IPS-15b (cell line): ENCODE data around the gene ZNF148.

ENCODE experiments used
- H3K27me3 ChIP-seq: one replicate; pipeline ENCODE4 v1.6.1; 2013; ENCODE audit warnings: low read length; ENCODE audit not compliant: control insufficient read depth, insufficient read depth
- H3K36me3 ChIP-seq: one replicate; pipeline ENCODE4 v1.6.1; 2013; ENCODE audit warnings: low read length; ENCODE audit not compliant: control insufficient read depth, insufficient read depth
- H3K4me1 ChIP-seq: one replicate; pipeline ENCODE4 v1.6.1; 2013; ENCODE audit warnings: mild to moderate bottlenecking, low read length; ENCODE audit not compliant: control insufficient read depth, insufficient read depth
- H3K4me3 ChIP-seq: one replicate; pipeline ENCODE4 v1.5.1; 2013; ENCODE audit warnings: low read depth, low read length
- H3K9ac ChIP-seq: one replicate; pipeline ENCODE4 v1.6.1; 2013; ENCODE audit warnings: low read depth, mild to moderate bottlenecking, low read length
- H3K9me3 ChIP-seq: one replicate; pipeline ENCODE4 v1.6.1; 2013; ENCODE audit warnings: mild to moderate bottlenecking, low read length; ENCODE audit not compliant: control insufficient read depth, insufficient read depth

The ZNF148 gene

DNA sequence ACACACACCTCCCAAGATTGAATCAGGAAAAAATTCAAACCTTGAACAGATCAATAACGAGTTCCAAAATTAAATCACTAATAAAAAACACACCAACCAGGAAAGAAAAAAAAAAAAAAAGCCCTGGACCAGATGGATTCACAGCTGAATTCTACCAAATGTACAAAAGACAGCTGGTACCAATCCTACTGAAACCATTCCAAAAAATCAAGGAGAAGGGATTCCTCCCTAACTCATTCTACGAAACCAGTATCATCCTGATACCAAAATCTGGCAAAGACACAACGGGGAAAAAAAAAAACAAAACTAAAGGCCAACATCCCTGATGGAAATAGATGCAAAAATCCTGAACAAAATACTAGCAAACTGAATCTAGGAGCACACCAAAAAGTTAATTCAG is 108.2 kb downstream of the ZNF148 start:
- Histone ChIP-seq H3K9me3 (no peaks in the 10 kb centered on the region), H3K4me3 (no peak overlapping the region), H3K36me3 (no peaks in the 10 kb centered on the region), H3K27me3 (no peaks in the 10 kb centered on the region), H3K9ac (no peak overlapping the region), H3K4me1 (no peaks in the 10 kb centered on the region)

DNA sequence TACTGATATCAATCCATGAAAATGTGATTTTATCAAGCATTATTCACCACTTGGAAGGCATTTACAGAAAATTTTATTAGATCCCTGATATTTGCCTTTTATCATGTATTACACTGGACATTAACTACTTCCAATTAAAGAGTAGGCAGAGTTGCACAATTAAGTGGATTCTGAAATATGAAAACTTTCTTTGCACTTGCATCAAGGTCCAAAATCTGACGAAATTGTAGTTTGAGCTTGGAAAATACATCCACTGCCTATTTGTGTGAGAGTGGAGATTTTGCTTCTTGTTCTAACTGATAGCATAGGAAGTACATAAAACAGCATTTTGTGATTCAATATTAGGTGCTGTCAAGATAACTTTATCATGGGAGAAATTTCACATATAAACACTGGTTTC is 113.0 kb downstream of the ZNF148 start:
- Histone ChIP-seq H3K9me3 (no peaks in the 10 kb centered on the region), H3K4me1 (no peaks in the 10 kb centered on the region), H3K27me3 (no peaks in the 10 kb centered on the region), H3K4me3 (no peak overlapping the region), H3K9ac (no peak overlapping the region), H3K36me3 (no peaks in the 10 kb centered on the region)

DNA sequence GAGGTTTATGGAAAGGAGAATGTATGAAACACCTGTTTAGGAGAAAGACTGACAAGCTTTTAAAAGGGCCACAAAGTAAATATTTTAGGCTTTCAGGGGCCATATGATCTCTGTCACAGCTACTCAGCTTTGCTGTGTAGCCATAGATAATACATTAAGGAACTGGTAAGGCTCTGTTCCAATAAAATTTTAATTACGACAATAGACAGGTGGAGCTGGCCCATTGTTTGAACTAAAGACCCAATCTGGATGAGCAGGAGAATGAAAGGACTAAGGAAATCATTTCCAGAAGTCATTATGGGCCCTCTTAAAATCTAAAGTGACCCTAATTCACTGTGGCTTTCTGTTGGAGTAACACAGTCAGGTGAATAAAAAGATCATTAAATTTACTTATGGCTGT is 114.1 kb downstream of the ZNF148 start:
- no peak overlapping the region for H3K4me3 ChIP-seq
- H3K4me1 ChIP-seq = no peaks in the 10 kb centered on the region
- H3K9me3 ChIP-seq = no peaks in the 10 kb centered on the region
- H3K36me3 ChIP-seq = no peaks in the 10 kb centered on the region
- H3K27me3 ChIP-seq = no peaks in the 10 kb centered on the region
- H3K9ac ChIP-seq = no peak overlapping the region

DNA sequence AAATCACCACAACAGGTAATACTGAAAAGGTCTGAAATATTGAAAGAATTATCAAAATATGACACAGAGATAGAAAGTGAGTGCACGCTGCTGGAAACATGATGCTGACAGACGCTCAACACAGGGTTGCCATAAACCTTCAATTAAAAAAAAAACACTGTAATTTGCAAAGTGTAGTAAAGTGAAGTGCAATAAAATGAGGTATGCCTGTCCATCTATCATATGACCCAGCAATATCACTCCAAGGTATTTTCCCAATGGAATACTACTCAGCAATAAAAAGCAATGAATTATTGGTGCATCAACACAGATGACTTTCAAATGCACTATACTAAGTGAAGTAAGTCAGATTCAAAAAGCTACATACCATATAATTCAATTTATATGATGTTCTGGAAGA is 115.0 kb downstream of the ZNF148 start:
- Histone ChIP-seq H3K27me3 (no peaks in the 10 kb centered on the region), H3K9ac (no peak overlapping the region), H3K9me3 (no peaks in the 10 kb centered on the region), H3K4me3 (no peak overlapping the region), H3K36me3 (no peaks in the 10 kb centered on the region), H3K4me1 (no peaks in the 10 kb centered on the region)

- Histone ChIP-seq H3K9me3 (no peaks in the 10 kb centered on the region), H3K4me1 (no peaks in the 10 kb centered on the region), H3K4me3 (no peak overlapping the region), H3K36me3 (no peaks in the 10 kb centered on the region), H3K9ac (no peak overlapping the region), H3K27me3 (no peaks in the 10 kb centered on the region)
Measured at GRCh38 chr3:125257536-125257935, 117.6 kb downstream of the ZNF148 start.

DNA sequence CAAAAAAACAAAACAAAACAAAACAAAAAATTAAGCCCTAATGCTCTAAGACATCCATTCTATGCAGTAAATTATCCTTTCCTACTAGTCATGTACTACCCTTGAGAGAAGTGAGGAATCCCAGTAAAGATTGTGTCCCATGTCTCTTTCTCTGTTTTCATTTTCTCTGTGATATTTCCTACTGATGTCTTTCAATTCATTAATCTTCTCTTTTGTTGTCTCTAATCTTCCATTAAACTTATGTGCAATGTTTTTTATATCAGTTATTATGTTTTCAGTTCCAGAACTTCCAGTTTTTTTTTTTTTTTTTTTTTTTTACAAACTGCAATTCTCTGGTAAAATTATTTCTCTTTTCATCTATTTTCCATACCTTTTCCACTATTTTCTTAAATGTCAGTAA is 118.5 kb downstream of the ZNF148 start:
- no peak overlapping the region for H3K4me3 ChIP-seq
- no peaks in the 10 kb centered on the region for H3K9me3 ChIP-seq
- H3K9ac ChIP-seq = no peak overlapping the region
- H3K4me1 ChIP-seq = no peaks in the 10 kb centered on the region
- no peaks in the 10 kb centered on the region for H3K36me3 ChIP-seq
- no peaks in the 10 kb centered on the region for H3K27me3 ChIP-seq

DNA sequence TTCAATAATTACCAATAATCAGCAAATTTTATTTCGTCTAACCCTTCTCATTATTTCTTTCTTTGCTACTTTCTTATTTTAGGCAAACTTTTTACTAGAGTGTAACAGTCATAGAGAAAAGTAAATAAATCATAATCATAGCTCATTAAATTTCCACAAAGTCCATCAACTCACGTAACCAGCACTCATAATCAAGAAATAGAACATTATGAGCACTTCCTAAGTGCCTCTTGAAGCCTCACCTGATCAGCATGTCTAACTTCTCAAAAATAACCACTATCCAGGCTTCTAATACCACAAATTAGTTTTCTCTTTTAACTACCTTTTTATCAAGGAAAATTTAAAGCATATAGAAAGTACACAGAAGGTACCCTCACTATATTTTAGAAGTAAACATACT is 124.2 kb downstream of the ZNF148 start:
- H3K4me1 ChIP-seq = no peaks in the 10 kb centered on the region
- no peaks in the 10 kb centered on the region for H3K27me3 ChIP-seq
- no peak overlapping the region for H3K9ac ChIP-seq
- H3K4me3 ChIP-seq = no peak overlapping the region
- H3K9me3 ChIP-seq = no peaks in the 10 kb centered on the region
- no peaks in the 10 kb centered on the region for H3K36me3 ChIP-seq

DNA sequence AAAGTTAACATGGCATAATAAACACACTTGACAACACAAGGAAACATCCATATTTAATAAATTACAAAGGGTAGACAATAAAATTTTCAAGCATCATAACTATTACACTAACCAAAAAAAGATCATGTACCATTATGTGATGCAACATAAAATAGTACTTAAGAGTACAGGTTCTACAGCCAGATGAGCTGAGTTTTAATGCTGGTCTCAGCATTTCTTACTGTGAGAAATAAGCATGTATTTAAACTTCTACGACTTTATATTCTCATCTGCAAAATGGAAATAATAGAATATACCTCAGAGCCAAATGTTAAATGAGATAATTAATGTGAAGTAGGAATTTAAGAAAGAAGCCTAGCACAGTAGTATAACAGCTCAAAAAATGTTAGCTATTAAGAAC is 128.9 kb downstream of the ZNF148 start:
- no peak overlapping the region for H3K9ac ChIP-seq
- no peak overlapping the region for H3K4me3 ChIP-seq
- no peaks in the 10 kb centered on the region for H3K27me3 ChIP-seq
- H3K9me3 ChIP-seq = no peaks in the 10 kb centered on the region
- no peaks in the 10 kb centered on the region for H3K36me3 ChIP-seq
- H3K4me1 ChIP-seq = no peaks in the 10 kb centered on the region

DNA sequence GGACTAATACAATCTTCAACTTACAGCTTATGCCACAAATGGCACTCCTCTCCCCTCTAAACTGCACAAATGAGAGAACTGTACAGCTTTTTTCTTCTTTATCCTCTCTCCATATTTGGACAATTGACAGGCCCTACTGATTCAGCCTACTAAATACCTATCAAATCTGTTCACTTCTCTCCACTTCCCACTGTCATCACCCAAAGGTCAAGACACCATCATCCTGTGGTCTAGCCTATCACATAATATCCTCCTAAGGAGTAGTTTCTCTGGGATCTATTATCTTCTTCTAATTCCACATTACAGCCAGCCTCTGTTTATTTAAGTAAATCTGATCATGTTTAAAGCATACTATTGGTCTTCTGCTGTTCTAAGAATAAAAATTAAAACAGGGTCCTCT is 129.6 kb downstream of the ZNF148 start:
- H3K9ac ChIP-seq = no peak overlapping the region
- H3K4me1 ChIP-seq = no peaks in the 10 kb centered on the region
- H3K4me3 ChIP-seq = no peak overlapping the region
- no peaks in the 10 kb centered on the region for H3K27me3 ChIP-seq
- no peaks in the 10 kb centered on the region for H3K36me3 ChIP-seq
- no peaks in the 10 kb centered on the region for H3K9me3 ChIP-seq

DNA sequence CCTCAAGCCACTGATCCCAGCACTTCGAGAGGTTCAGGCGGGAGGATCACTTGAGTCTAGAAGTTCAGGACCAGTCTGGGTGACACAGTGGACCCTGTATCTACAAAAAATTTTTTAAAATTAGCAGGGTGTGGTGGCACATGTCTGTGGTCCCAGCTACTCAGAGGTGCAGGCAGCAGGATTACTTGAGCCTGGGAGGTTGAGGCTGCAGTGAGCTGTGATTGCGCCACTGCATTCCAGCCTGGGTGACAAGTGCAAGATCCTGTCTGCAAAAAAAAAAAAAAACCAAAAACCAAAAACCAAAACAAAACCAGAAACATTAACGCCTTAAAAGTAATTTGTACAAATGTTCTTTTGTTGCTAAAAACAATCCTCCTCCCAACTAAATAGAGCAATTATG is 134.6 kb downstream of the ZNF148 start:
- no peak overlapping the region for H3K4me3 ChIP-seq
- no peaks in the 10 kb centered on the region for H3K27me3 ChIP-seq
- no peaks in the 10 kb centered on the region for H3K9me3 ChIP-seq
- no peak overlapping the region for H3K9ac ChIP-seq
- no peaks in the 10 kb centered on the region for H3K36me3 ChIP-seq
- no peaks in the 10 kb centered on the region for H3K4me1 ChIP-seq

DNA sequence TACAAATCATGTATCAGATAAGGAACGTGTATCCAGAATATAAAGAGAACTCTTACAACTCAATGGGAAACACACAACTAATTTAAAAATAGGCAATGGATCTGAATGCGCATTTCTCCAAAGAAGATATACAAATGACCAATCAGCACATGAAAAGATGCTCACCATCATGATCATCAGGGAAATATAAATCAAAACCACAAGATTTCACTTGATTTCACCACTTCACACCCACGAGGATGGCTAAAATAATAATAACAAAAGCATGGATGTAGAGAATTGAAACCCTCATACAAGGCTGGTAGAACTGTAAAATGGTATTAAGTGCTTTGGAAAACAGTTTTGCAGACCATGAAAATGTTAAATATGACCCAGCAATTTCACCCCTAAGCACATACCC is 135.9 kb downstream of the ZNF148 start:
- Histone ChIP-seq H3K9me3 (no peaks in the 10 kb centered on the region), H3K4me3 (no peak overlapping the region), H3K36me3 (no peaks in the 10 kb centered on the region), H3K9ac (no peak overlapping the region), H3K4me1 (no peaks in the 10 kb centered on the region), H3K27me3 (no peaks in the 10 kb centered on the region)

- no peak overlapping the region for H3K9ac ChIP-seq
- H3K27me3 ChIP-seq = no peaks in the 10 kb centered on the region
- no peak overlapping the region for H3K4me3 ChIP-seq
- no peaks in the 10 kb centered on the region for H3K4me1 ChIP-seq
- no peaks in the 10 kb centered on the region for H3K9me3 ChIP-seq
- H3K36me3 ChIP-seq = no peaks in the 10 kb centered on the region
Measured at GRCh38 chr3:125238759-125239158, 136.4 kb downstream of the ZNF148 start.

GRCh38 chr3:125236331-125236903 is 138.7 kb downstream of the ZNF148 start:
- no peaks in the 10 kb centered on the region for H3K36me3 ChIP-seq

More at GRCh38 chr3:125236331-125236903, 138.7 kb downstream of the ZNF148 start:
- no peak overlapping the region for H3K9ac ChIP-seq
- H3K27me3 ChIP-seq = no peaks in the 10 kb centered on the region
- no peaks in the 10 kb centered on the region for H3K9me3 ChIP-seq
- H3K4me1 ChIP-seq = no peaks in the 10 kb centered on the region
- no peak overlapping the region for H3K4me3 ChIP-seq
